ENCODE results near the gene CRYBB1. TPM values are rescaled to one million over a fixed set of nuclear protein-coding genes. Genes with fewer than 3 reads are reported as not detected.
A peak's percentile ranks its signal among the peaks of the same experiment; 100 is the strongest.

Gene CRYBB1
- total RNA-seq, 1 donor from 2014 or later: not detected

DNA sequence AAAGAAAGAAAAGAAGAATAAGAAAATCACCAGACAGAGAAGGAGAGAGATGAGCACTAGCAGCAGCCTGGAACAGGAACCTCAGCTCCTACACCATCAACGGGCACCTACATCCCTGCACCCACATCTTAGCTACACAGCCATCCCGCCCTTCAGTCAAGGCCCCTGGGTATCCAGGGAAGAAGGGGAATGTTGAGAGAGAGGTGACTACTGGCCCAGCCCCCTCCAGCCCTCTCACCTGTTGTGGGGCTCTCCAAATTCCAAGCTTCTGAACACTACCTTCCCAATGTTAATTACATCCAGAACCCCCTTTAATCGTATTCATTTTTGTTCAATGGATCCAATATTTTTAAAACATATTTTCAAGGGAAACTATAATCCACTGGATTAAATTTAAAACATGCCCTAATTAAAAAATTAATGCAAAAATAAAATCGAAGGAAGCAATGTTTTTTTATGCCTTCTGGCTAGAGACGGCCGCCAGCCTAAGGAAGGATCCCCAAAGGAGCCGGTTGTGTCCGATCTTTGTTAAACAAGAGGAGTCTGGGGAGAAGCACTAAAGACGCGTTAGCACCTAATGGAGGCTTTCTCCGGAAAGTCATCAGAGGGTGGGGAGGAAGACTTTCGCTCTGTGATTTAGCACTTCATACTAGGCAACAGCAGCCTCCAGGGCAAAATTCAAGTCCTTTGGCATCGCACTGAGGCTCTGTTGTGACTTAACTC, 37.4 kb downstream of the CRYBB1 start:
- TF ChIP-seq POLR2AphosphoS5 (IDR thresholded peaks at IDR 0.05; ENCODE audit: insufficient read depth in 1 of 2, low read depth in 1 of 2): no peak
- Histone ChIP-seq H3K9me3 (no peaks in the 10 kb centered on the region), H3K36me3 (peaks cover 0 to 7% of the 10 kb centered on the region in 2 donors), H3K4me1 (peaks cover 9% of the 10 kb centered on the region), H3K4me3 (no peak overlapping the region), H3K27ac (no peak overlapping the region), H3K27me3 (no peaks in the 10 kb centered on the region)
- intact Hi-C loops (cut with DNase I): no loop called here
- DNase-seq (ENCODE audit: extremely low spot score in 2 of 2): no peak

DNA sequence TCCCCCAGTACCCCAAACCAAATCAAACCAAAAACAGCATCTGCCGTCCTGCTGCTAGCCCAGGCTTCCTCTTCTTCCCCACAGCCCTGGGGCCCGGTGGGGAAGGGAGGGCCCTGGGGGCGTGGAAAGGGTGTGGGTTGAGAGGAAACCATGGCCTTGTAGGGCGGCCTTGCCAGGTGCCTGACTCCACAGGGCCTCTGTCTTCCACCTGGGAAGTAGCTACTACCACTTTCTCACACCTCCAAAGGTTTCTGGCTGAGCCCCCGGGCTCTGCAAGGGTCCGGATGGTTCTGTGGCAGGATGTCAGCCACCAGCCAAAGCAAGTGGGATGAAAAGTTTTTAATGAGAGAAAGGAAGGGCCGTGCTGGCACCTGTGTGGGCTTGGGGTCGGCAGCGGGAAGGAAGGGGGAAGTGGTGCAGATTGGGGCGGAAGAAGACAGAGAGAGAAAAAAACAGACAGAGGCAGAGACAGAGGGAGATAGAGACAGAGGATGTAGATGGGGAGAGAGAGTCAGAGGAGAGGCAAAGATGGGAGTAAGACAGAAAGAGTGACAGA, 38.4 kb downstream of the CRYBB1 start:
- Histone ChIP-seq H3K9me3 (no peaks in the 10 kb centered on the region), H3K27ac (no peak overlapping the region), H3K4me1 (peaks cover 4% of the 10 kb centered on the region), H3K4me3 (no peak overlapping the region), H3K27me3 (no peaks in the 10 kb centered on the region), H3K36me3 (peaks cover 0 to 7% of the 10 kb centered on the region in 2 donors)
- DNase-seq (ENCODE audit: extremely low spot score in 2 of 2): no peak
- TF ChIP-seq POLR2AphosphoS5 (IDR thresholded peaks at IDR 0.05; ENCODE audit: insufficient read depth in 1 of 2, low read depth in 1 of 2) (peak in 1 of 2 donors; percentile 13), CTCF (IDR thresholded peaks at IDR 0.05) (no peak)
- intact Hi-C loops (cut with DNase I): no loop called here

DNA sequence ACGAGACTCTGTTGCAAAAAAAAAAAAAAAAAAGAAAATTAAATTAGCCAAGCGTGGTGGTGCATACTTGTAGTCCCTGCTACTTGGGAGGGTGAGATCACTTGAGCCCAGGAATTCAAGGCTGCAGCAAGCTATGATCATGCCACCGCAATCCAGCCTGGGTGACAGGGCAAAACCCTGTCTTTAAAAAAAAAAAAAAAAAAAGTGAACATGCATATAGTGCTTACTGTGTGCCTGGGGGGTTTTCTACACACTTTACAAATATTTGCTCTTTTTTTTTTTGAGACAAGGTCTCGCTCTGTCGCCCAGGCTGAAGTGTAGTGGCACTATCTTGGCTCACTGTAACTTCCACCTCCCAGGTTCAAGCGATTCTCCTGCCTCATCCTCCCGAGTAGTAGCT, 40.7 kb downstream of the CRYBB1 start:
- H3K4me1 ChIP-seq: peaks cover 4% of the 10 kb centered on the region
- H3K27me3 ChIP-seq: no peaks in the 10 kb centered on the region
- no peak overlapping the region for H3K4me3 ChIP-seq
- intact Hi-C loops (cut with DNase I): no loop called here
- TF ChIP-seq CTCF (IDR thresholded peaks at IDR 0.05): no peak
- TF ChIP-seq POLR2AphosphoS5 (IDR thresholded peaks at IDR 0.05; ENCODE audit: insufficient read depth in 1 of 2, low read depth in 1 of 2): no peak
- TF ChIP-seq POLR2A (IDR thresholded peaks at IDR 0.05): no peak
- DNase-seq (ENCODE audit: extremely low spot score in 2 of 2): no peak
- no peaks in the 10 kb centered on the region for H3K9me3 ChIP-seq
- H3K36me3 ChIP-seq: peaks cover 0 to 7% of the 10 kb centered on the region in 2 donors
- H3K27ac ChIP-seq: no peak overlapping the region

GRCh38 chr22:26576026-26576680, 41.7 kb downstream of the CRYBB1 start:
- Histone ChIP-seq H3K4me1 (peaks cover 4% of the 10 kb centered on the region), H3K4me3 (no peak overlapping the region), H3K36me3 (no peaks in the 10 kb centered on the region), H3K27me3 (no peaks in the 10 kb centered on the region), H3K9me3 (no peaks in the 10 kb centered on the region), H3K27ac (no peak overlapping the region)
- DNase-seq (ENCODE audit: extremely low spot score in 2 of 2): no peak
- TF ChIP-seq POLR2AphosphoS5 (IDR thresholded peaks at IDR 0.05; ENCODE audit: insufficient read depth in 1 of 2, low read depth in 1 of 2) (no peak), CTCF (IDR thresholded peaks at IDR 0.05) (no peak), POLR2A (IDR thresholded peaks at IDR 0.05) (no peak)
- intact Hi-C loops (cut with DNase I): no loop called here

- DNase-seq (ENCODE audit: extremely low spot score in 2 of 2): no peak
- Histone ChIP-seq H3K4me3 (no peak overlapping the region), H3K4me1 (no peaks in the 10 kb centered on the region), H3K9me3 (no peaks in the 10 kb centered on the region), H3K27ac (no peak overlapping the region), H3K36me3 (no peaks in the 10 kb centered on the region), H3K27me3 (no peaks in the 10 kb centered on the region)
- TF ChIP-seq POLR2AphosphoS5 (IDR thresholded peaks at IDR 0.05; ENCODE audit: insufficient read depth in 1 of 2, low read depth in 1 of 2) (no peak), POLR2A (IDR thresholded peaks at IDR 0.05) (no peak), CTCF (IDR thresholded peaks at IDR 0.05) (no peak)
- intact Hi-C loops (cut with DNase I): no loop called here
These were observed 43.7 kb downstream of the CRYBB1 start for GRCh38 chr22:26574001-26574723.
